OCI-M2 (cell line): ENCODE measurements around the gene RTKN2.
"Not testable (repeated sequence)": the region's sequence is repeated elsewhere in the genome, so short reads cannot be mapped to it uniquely, and the experiment has no call there.

Experiments
- DNase-seq: peaks from one replicate; lab custom pipeline; 2025; ENCODE audit not compliant: unreplicated experiment; lab: John Stamatoyannopoulos, UW

The RTKN2 gene

DNA sequence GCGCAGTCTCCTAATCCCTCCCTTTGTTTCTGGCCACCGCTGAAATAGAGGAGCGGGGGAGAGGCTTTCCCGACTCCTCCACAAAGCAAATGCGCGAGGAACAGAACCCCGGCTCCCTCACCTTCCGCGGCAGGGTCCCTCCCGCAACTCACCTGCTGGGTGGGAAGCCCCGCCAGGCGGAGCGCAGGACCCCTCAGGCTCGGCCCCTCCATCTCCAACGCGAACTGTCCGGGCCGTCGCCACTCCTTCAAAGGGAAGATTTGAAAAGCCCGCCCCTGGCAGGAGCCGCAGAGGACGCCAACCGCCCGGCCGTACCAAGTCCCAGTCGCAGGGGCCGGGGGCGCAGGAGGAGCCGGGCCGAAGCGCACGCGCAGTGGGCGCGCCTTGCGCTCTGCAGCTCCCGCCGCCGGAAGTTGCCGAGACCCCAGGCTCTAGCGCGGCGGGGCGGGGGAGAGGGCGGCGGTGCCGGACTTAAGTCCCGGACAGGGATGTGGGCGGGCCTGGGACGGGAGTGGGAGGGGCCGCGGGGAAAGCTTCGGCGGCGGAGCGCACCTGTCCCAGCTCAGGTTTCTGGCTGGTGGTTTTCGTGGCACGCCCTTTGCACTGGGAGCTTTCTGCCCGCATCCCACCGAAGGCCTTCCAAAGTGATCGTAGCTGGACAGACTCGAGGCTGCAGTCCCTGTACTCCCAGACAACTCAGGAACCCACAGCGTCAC lies at the start of gene RTKN2:
RTKN2 (minus strand) TSS at position 446 of the 716 bp plus-strand sequence; CDS start at position 212, 234 bp downstream.
- DNase-seq = no peak

DNA sequence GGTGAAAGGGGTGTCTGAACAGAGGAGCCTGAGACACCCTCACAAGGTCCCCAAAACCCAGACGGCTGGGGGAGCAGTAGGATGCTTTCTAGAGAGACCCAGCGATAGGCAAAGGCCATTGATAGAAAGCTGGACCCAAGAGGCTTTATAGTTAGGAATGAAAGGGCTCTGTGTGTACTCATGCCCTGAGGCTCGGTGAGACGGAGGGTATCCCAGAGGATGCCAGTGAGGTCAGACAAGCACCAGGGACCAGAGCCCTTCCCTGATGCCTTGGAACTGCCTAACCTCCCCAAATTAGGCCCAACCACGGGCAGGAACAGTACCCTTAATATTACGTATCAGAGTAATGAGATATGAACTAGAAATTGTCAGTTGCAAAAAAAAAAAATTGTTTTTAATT lies 48.6 kb upstream of the RTKN2 start:
- no peak for DNase-seq

- DNase-seq = no peak
These were observed 40.6 kb upstream of the RTKN2 start for GRCh38 chr10:62309254-62309653.

DNA sequence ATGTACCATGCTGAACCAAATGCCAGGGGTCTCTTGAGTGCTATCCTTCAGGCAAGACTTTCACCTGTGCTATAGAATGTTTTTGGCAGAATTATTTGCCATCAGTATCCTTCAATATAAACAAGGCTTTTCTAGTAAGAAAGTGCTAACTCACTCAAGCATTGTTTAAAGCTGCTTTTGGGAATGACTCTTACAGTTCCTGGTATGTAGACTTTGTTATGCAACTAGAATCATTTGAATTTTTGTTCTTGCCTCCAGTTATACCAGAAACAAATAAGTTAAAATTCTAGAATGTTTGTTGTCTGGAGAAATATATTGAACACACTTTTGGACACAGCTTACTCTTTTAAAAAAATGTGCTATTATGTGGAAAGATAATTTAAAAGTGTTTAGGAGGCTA lies 39.5 kb upstream of the RTKN2 start:
- DNase-seq = no peak

DNA sequence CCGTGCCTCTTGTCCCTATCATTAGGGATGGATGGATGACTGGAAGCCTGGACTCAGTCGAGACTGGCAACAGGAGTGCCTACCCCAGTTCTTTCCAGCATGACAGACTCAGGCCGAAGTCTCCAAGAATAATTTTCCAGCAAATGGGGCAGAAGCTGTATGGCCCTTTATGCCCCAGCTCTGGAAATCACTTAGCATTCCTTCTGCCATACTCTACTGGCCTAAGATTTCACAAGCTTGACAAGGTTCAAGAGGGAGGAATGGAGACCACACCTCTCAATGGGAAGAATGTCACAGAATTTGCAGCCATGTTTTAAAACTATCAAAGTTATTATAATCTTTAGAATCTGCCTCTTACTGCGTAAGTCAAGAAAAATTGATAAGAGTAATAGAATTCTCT lies 39.0 kb upstream of the RTKN2 start:
- no peak for DNase-seq

DNA sequence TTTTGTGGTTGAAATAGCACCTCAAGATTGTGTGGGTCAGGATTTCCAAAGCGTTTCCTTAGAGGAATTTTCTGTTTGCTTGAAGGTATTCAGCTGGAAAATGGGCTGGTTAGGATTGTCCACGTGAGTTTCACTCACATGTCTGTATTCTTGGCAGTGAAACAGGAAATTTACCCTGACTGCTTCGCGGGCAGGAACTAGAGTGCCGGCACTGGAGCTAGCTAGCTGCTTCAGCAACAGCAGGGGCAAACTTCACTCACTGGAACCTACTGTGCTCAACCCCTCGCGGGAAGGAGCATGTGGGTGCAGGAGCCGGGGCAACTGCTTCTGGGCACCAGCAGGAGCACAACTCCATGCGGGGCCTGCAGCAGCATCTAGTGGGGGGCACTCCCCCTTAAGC lies 38.0 kb upstream of the RTKN2 start:
- DNase-seq = no peak

DNA sequence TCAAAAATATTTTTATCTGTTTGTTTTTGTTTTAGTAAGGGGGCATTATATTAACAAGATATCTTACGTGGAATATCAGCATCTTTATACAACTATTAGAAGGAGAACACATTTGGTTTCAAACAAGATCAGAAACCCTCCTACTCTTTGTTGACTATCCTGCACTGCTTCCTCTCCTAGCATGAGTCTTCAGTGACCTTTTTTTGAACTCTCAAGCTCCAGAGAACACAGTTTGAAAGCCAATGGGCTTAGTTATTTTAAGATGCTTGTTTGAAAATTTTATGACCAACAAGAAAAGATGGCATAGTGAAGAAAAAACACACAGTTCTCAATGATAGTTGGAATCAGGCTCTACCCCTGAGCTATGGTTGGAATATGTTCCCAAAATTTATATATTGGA lies 37.2 kb upstream of the RTKN2 start:
- no peak for DNase-seq

DNA sequence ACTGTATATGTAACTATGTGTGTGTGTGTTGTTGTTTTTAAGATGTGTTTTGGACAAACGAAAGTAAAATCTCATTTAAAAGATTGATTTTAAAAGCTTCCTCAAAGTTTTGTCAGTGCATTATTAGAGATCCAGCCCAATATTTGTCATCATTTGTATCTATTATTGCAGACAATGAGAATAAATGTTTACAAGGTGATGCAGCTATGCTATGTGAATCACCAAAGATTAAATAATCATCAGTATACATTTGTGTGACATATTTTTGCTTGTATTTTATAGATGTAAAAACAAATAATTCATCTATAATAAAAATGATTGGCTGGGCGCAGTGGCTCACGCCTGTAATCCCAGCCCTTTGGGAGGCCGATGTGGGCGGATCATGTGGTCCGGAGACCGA lies 35.3 kb upstream of the RTKN2 start:
- no peak for DNase-seq

DNA sequence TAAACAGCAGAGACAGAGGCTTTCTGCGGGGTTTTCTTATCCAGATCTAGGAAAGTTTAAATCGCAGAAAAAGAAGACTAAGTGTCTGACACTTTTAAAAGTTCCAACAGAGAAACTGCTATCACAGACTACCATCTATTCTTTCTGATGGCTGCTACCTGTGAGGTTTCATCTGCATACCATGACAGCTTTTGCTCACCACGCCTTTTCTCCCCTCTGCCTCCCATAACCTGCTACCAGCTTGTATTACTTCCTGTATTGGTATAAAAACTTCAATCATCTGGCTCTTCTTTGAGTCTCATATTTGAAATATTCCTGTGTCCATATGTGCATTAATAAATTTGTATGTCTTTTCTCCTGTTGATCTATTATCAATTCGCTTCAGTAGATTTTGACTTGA lies 34.1 kb upstream of the RTKN2 start:
- DNase-seq = no peak

DNA sequence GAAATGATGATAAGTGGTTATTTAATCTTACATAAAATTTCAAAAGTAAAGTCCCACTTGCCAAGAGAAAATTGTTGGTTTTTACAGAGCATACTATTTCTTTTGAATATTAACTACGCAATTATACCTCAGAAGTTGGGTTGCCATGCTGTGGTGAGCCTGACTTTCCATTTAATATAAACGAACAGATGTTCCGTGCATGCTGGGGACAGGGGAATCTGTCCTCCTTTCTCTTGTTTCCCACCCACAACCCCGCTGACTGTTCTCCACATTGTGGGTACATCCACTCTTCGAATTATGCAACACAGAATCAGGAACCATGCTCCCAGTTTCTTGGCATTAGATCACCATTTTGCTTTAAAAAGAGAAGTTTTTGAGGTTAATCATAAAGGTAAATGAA lies 29.2 kb upstream of the RTKN2 start:
- DNase-seq = no peak

GRCh38 chr10:62284221-62284620 lies 15.6 kb upstream of the RTKN2 start:
- no peak for DNase-seq

- DNase-seq = not testable (repeated sequence)
These were observed 12.7 kb upstream of the RTKN2 start for GRCh38 chr10:62281348-62281747.

DNA sequence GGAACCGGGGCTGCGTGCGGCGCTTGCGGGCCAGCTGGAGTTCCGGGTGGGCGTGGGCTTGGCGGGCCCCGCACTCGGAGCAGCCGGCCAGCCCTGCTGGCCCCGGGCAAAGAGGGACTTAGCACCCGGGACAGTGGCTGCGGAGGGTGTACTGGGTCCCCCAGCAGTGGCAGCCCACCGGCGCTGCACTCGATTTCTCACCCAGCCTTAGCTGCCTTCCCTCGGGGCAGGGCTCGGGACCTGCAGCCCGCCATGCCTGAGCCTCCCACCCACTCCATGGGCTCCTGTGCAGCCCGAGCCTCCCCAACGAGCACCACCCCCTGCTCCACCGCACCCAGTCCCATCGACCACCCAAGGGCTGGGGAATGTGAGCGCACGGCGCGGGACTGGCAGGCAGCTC lies 11.7 kb upstream of the RTKN2 start:
- DNase-seq = not testable (repeated sequence)

- DNase-seq = no peak
These were observed 9.8 kb upstream of the RTKN2 start for GRCh38 chr10:62278441-62278910.

GRCh38 chr10:62277971-62278370 lies 9.3 kb upstream of the RTKN2 start:
- no peak for DNase-seq

DNA sequence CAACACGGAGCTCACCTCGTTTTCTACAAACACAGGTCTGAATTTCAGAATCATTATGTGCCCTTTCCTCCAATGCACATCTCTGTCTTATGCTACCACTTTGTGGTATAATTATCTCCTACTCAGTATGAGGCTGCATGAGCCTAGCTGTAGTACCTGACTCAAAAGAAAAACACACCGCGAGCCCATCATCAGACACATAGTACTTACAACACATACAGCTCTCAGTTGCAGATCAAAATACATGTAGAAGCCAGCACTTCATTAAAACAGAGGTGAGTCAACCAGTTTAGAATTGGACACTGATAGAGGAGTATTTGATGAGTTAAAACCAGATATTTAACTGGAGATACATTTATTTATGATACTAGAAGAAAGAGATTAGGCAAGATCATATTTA lies 1.4 kb upstream of the RTKN2 start:
- DNase-seq = no peak

DNA sequence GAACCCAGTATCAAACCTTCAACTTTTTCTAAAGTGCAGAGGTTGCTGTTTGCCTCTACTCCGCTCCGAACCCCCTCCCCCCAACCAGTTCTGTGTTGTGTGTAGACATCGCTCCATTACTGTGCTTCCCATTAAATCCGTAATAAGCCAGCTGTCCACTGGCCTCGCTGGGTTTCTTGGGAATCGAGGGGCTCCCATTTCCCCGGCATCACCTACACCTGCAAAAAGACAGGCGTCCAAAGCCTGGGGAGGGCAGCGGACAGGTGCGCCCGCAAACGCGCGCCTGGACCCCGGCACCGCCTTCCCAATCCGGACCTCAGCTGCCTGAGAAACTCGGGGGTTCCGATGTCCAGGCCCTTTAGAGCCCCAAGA lies 631 bp downstream of the RTKN2 start:
- DNase-seq = no peak

DNA sequence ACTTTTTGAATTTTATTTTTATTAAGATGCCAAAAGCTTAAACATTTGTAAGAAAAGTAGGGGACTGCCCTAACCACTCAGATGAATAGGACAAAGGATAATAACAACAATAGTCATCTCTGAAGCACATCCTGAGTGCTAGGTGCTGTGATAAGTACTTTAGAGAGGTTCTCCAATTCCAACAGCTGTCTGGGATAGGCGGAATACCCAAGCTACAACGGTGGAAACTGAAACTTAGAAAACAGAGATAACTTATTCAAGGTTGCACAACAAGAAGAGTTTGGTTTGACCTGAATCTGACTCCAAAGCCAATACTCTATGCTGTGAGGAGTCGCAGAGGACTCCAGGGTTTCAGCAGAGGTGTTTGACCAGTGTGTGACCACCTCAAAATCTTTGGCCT lies 2.0 kb downstream of the RTKN2 start:
- DNase-seq = no peak

DNA sequence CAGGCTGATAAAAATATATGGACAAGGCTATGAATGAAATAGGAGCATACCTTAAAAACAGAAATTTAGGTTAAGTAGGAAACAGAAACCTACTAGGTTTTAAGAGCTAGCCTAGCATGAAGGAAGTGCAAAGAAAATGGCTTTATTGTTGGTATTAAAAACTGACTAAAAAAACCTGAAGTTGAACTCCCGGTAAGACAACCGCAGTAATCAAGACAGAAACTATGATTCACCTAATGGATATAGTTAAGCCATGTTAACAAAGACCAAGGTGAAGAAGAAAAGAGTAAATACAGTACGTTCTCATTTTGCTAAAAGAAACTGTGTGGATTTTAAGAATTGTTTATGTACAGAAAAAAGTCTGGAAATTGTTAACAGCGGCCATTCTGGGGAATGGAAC lies 2.5 kb downstream of the RTKN2 start:
- DNase-seq = no peak

DNA sequence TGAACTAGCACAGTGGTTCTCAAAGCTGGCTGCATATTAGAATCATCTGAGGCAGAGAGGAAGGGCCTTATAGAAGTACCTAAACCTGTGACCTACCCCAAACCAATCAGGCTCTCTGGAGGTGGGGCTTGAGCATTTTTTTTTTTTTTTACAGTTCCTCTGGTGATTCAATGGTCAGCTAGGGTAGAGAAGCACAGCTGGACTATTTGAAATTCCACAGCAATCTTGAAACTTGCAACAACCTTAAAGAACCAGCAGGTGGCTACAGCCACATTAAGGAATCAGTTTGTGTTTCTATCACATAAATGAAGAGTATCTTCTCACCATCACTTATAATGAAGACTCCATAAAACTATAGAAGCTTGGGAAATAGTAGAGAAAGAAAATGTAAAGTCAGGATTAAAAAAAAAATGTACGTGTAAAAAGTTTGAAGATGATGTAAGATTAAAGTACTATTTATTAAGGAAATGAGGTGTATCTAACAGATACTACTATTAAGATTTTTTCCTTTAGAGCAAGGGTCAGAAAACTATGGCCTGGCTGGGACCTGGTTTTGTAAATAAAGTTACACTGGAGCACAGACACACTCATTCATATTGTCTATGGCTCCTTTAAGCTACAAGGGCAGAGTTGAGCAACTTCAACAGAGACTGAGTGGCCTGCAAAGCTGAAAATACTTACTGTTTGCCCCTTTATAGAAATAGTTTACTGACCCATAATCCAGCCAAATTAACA lies 3.8 kb downstream of the RTKN2 start:
- no peak for DNase-seq

DNA sequence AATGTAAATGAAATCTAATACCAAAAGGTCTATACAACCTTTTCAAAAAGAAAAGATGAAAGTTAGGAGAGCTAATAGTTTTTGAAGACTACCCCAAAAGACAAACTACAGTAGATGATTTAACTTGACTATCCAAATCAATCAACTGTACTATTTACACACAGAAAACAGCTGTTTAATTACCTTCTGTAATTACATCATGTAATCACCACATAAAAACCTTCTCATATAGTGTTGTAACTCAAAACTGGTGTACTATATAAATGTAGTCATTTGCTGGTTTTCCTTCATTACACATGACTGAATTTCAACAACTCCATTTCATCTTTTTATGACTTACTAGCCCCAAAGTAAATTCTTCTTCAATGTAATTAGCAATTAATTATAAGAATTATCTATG lies 4.5 kb downstream of the RTKN2 start:
- no peak for DNase-seq

- DNase-seq = no peak
These were observed 7.0 kb downstream of the RTKN2 start for GRCh38 chr10:62261666-62262065.

GRCh38 chr10:62259998-62260397 lies 8.6 kb downstream of the RTKN2 start:
- no peak for DNase-seq
